HG02885 (cell line): Measurements from ENCODE around the gene SORCS2.

Source experiments
- ATAC-seq: cut with Tn5 transposase; IDR thresholded peaks from one replicate; pipeline ENCODE4 v1.9.1; 2021; ENCODE audit warnings: mild to moderate bottlenecking; ENCODE audit not compliant: unreplicated experiment, poor library complexity

SORCS2 gene

DNA sequence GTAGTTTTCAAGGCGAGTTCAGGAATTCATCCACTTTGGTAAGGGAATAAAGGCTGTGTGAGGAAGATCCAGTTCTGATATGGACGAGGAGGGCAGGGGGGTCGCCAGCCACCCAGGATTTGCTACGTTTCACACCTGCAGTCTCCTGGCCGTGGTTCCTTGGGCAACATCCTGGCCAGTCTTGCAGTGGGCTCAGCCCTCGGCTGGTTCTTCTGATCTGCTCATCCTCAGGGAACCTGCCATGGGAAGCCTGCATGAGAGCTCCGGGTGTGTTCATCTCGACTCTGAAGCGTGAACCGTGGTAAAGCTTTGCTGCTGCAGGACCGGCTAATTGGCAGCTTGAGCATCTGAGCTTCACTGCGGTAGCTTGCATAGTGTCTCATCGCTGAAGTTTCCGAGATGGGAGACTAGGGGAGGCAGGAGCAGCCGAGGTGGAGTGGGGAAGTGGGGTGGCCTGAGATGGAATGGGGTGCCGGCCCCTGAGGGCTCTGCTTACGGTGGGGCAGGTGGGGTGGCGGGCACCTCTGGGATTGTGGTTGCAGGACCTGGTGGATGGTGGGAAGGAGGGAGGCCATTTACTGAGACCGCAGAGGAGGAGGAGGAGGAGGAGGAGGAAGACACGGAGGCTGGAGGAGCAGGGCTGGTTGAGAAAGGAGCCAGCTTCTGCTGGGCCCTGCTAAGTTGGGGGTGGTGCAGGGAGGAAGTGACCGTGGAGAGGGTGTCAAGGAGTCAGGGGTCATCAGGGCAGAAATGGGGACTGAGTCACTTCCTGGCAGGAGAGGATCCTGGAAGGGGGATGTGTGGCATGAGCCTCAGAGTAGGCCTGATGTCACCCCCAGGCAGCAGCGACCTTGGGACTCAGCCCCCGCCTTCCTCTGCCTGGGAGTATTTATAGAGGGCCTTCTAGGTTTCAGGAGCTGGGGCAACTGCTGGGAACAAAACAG is 455.5 kb downstream of the SORCS2 start:
- no peak for ATAC-seq

DNA sequence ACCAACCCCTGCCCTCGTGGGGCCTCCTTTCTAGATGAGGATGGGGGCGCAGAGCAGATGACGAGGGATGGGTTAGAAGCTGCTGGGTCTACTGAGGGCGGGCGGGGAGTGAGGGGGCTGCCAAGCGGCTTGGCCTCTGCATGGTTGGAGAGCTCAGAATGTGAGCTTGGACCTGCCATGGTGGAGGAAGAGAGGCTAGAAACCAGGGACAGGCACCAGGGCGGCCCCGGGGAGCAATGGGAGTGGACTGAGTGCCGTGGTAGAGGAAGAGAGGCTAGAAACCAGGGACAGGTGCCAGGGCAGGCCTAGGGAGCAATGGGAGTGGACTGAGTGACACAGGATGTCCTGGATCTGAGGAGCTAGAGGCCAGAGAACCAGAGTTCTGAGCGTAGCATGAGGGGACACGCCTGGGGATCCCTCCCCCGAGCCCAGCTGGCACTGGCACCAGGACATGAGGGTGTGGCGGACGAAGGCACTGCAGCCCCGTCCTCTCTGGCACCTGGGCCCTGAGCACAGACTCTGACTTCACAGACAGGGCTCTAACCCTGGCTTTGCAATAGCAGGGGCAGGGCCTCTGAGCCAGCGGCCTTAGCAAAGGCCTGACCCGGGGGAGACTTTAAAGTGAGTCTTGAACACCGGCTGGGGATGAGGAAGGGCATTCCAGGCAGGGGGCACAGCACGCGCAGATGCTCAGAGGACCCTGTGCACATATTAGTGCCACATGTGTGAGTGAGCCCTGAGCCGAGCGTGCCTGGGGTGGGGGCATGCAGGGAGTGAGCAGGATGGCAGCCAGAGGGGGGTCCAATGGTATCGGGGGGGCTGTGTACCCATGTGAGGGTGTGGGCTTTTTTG is 456.4 kb downstream of the SORCS2 start:
- no peak for ATAC-seq

DNA sequence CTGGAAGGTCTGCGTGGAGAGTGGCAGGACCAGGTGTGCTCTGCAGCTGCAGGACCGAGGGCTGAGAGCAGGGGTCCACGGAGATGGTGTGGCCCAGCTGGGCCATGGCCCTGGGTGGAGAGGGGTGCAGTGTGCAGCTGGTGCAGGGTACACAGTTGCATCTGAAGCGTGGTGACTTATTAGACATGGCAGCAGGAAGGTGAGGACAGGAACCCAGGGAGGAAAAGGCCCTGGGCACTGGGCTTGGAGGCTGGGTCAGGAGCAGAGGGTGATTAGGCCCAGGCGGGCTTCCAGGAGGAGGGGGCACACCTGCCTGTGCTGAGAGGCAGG is 457.0 kb downstream of the SORCS2 start:
- ATAC-seq, result no peak

DNA sequence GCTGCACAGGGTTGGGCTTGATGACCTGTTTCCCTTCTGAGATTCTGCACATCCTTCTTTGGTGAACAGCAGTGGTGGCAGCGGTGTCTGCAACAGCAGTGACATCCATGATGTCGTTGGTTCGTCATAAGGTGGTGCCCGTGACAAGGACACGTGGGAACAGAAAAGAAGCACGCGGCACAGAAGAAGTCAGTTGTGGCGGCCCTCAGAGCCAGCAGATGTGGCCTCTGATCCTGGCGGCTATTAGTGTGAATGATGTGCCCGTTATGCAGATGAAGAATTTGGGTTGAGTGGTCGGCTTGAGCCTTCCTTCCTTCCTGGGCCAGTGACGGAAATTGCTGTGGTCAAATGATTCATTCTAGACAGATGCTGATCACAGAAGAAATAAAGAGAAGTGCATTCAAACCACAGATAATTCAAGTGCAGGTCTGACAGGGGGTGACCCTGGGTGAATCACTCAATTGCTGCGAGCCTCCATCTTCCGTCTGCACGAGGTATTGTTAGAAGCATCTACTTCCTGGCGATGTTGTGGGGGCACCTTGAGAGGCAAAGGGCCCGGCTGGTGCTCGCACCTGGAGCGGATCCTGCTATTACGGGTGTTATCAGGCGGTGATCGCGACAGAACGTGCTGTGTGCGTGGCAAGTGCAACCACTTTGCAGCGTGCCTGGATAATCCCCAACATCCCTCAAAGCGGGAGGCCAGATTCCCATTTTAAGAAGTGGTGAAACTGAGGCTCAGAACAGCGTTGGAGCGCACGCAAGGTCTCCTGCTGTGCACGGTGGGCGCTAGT is 457.6 kb downstream of the SORCS2 start:
- no peak for ATAC-seq

DNA sequence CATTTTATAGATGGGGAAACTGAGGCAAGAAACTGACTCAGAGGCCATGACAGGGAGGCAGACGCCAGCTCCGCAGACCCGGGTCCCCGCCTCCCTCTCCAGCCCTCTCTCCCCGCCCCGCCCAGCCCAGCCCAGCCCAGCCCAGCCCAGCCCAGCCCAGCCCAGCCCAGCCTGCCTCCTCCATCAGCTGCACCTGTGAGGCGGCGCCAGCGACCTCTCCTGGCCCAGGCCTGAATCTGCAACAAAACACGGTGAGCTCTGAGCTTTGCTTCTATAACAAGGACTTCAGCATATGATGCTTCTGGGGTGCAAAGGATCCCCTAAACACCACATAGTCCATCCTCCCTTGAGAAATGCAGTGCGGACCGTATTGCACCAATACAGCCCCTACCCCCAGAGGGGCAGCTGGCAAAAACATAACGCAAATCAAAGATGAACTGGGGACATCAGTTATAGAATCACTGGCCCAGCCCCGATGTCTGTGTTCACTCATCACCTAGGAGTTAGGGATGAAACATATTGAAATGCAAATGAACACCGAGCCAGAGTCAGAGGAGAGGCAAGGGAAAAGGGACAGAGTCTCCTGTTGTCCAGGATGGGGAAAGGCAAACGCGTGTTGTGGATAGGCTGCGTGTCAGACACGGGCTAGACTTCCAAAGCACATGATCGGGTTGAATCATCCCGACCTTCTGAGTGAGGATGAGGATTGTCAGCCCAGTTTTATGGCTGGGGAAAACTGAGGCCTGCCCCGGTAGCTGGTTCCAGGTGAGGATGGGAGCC is 458.5 kb downstream of the SORCS2 start:
- no peak for ATAC-seq

DNA sequence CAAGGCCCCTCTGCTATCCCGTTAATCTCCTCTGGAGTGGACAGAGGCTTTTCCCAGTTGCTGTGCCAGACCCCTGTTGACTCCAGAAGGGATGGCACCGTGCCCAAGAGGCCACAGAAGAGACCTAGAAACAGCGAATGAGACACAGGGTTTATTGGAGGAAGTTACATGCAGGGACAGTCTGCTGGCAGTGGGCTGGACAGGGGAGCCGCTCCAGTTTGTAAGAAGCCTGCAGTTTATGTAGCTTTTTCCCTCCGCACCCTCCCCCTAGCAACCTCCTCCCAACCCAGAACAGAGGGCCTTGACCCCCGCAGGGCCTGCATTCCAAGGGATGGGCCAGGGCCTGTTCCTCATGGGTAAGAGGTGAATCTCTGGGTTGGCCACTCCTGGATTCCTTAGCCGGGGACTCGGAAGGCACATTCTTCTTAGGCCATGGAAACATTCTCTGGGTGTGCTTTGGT is 459.2 kb downstream of the SORCS2 start:
- ATAC-seq, result no peak

DNA sequence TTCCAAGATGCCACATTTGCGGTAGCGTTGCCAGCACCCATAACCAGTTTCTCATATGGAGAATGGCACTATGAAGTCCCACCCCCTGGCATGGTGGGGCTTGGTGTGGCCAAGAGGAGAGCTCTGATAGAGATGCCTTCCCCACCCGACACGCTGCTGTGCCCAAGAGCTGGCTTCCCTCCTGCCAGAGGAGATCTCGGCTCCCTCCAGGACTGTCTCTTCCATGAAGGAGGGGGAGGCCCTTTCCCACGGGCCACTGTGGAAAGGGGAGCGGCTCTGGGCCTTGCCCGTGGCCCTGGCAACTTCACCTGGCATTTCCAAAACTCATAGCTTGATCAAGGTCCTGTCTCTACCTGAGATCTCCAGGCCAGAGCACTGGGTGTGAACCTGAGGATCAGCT is 459.7 kb downstream of the SORCS2 start:
- no peak for ATAC-seq

DNA sequence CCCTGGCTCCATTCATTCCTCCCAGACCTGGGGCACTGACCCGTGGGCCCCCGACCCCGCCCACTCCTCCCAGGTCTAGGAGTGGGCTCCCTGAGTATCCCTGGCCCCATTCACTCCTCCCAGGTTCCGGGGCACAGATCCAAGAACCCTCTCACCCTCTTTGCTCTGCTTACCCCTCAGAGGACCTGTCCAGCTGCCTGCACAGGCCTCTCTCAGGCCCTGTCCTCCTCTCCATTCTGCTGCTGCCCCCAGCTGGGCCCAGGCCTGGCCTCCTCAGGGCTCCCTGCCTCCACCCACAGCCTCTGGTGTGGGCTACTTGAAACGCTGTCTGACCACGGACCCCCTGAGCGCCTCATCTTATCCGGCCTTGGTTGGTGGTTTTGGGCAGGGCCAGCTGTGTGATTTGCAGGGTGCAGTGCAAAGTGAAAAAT is 460.1 kb downstream of the SORCS2 start:
- ATAC-seq, result no peak

DNA sequence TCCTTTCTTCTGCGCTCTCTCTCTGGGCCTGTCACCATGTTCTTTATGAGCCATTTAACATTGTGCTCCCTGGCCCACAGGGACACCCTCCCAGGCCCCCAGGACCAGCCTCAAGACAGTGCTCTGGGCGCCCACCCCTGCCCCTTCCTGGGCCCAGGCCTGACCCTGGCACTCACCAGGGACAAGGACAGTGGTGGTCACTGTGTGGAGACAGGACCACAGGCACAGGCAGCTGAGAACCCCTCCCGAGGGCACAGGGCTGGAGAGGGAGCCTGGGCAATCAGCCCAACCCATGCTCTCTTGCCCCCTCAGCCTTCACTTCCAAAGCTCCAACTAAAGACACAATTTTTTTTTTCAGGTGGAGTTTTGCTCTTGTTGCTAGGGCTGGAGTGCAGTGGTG is 460.6 kb downstream of the SORCS2 start:
- no peak for ATAC-seq

DNA sequence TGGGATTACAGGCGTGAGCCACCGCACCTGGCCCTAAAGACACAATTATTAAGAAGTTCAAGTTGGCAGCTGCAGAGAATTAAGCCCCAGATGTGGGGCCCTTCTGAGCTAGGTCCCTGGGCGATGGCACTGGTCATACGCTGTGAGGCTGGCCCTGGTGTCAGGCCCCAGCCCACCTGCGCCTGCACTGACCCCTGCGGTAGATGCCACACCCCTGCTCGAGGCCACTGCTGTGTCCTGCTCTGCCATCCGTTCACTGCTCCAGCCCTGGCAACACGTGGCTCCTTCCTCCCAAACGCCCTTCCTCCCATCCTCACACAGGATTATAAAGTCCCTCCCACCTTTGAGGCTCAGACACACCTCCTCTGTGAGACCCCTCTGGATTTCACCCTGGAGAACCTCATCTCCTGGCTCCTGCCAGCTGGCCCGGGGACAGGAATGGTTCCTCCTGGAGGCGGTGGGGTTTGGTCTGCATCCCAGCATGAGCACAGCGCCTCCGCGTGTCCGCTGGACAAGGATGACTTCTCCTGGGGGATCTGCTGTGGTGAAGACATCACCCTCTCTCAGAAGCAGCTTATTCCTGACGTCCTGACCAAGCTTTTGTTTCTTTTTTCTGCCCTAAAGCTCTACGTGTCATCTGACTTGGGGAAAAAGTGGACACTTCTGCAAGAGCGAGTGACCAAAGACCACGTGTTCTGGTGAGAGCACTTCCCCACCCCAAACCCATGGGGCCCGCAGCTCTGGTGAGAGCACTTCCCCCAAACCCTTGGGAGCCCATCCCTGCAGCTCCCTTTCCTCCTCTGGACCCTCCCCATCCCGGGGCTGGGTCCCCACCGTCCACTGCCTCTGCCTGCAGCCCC is 461.4 kb downstream of the SORCS2 start:
- ATAC-seq, result no peak

DNA sequence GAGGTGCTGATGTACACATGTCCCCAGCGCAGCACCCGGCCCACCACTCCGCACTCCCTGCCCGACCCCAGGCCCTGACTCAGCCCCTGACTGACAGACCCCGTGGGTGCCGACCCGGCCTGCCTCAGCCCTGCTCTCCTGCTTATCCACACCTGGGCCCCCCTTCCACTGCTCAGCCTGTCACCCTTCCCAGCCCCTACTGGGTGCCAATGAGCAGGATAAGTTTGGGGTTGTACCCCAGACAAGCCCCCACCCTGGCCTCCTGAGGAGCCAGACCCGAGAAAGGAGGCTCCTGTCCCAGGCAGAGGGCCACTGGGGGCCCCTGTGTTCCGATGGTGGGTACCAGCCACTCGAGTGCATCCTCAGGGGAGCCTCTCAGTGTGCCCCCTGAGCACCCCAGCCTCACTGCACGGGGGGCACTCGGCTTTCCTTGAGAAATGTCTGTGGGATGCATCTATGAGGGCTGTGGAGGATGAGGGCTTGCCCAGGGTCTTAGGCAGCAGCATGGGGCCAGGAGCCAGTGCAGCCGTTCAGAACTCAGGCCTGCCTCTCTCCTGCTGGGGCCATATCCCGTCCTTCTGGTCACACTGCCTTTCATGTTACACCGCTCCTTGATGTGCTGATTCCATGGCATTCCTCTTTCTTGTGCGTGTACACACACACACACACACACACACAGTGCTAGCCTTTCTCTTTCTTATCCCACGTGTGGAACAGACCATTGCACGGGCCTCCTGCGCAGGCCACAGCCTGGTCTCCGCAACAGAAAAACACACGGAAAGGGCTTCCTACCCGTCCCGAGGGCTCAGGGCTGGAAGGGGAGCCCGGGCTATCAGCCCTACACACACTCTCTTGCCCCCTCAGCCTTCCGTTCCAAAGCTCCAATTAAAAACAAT is 462.5 kb downstream of the SORCS2 start:
- ATAC-seq, result no peak

DNA sequence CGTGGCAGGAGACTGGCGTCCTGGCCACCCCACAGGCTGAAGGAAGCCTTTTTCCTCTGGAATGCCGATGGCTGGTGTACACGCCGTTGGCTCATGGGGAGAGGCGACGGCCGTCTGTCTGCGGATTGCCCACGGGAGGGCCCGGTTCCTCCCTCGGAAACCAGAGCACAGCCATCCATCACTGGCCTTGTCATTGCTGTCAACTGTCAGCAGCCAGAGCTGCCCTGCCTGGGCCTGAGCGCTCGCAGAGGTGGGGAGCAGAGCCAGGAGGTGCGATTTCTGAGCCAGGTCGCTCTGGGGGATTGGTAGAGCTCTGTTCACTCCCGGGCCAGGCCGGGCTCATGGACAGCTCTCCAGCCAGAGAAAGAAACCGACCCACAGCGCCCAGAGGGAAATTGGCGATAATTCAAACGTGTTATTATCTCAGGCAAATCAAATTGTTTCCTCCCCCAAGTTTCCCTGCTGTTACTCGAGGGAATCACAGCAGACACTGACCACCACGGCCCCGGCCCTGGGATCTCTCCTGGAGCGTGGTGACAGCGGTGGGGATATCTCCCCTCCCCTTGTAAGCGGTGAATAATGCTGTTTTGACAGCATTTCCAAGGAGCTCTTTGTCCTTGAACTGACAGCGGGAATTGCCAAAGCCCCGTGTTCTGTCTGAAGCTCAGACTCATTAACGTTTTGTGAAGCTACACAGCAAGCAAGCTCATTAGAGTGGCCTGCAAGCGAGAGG is 463.3 kb downstream of the SORCS2 start:
- ATAC-seq, result no peak

DNA sequence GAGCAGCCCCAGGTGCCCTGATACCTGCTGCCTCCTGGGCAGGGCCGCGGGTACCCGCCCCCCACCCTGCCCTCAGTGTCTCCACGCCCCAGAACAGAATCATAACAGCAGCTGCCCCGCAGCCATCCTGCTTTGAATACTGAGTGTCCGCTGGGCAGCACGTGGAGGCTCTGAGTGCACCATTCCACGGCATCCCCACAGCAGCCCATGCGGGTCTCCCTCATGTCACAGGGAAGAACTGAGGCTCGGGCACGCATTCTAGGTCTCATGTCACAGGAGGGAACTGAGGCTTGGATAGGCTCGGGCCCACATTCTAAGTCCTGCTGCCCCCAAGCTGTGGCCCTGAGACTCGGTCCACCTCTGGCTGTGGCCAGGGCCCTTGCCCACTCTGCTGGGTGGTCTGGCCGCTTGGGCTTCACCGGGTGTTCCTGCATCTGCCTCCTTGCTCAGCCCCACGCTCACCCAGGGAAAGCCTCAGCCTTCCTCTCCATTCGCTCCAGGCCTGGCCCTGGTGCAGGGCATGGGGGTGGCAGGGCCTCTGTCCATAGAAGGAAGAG is 464.0 kb downstream of the SORCS2 start:
- ATAC-seq, result no peak

DNA sequence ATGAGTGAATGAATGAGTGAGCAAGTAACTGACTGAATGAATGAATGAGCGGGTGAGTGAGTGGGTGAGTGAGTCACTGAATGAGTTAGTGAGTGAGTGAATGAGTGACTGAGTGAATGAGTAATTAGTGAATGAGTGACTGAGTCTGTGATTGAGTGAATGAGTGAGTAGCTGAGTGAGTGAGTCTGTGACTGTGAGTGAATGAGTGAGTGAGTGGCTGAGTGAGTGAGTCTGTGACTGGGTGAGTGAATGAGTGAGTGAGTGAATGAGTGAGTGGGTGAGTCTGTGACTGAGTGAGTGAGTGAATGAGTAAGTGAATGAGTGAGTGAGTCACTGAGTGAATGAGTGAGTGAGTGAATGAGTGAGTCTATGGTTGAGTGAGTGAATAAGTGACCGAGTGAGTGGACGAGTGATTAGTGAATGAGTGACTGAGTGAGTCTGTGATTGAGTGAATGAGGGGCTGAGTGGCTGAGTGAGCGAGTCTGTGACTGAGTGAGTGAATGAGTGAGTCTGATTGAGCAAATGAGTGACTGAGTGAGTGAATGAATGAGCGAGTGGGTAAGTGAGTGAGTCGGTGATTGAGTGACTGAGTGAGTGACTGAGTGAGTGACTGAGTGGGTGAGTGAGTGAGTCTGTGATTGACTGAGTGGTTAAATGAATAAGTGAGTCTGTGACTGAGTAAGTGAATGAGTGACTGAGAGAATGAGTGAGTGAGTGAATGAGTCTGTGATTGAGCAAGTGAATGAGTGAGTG is 465.4 kb downstream of the SORCS2 start:
- no peak for ATAC-seq

DNA sequence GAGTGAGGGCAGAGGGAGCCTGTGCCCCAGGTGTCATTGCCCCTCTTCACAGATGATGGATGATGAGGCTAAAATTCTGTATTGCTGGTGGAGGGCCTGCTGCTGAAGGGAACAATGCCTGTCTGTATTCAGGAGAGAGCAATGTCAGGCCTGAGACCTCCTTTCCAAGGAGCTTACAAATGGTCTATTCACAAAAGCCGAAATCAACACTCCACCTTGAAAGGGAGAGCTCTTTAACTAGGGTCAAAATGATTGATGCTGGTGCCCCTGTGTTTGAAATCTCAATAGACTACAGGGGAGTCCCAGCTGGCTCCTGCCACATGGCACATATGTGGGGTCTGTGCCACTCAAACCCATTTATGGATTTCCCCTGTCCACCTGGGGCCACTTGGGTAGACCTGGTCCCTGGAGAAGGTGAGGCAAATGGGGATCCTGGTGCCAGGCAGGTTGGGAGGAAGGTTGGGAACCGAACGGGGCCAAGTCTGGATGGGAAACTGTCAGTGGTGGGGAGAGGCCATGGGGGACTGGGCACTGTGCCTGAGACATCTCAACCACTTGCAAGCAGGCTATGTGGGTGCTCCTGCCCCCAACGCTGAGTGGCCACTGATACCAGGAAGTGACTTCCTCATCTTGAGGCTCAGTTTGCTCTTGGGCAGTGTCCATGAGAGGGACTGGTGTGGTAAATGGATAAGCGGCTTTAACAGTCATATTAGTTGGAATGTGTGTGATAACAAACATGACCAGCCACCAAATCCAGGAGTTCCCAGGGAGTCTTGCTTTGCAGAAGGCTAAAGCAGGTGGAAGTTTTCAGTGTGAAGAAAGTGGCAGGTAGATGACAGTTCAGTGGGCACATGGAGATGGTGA is 466.2 kb downstream of the SORCS2 start:
- no peak for ATAC-seq
